ENCODE data around the gene ADO. TPM values are rescaled to one million over a fixed set of nuclear protein-coding genes. Genes with fewer than 3 reads are reported as not detected.

Gene ADO
- total and polyA plus RNA-seq, 2 of the 4 experiments (the other 2 are of a cell fraction): 8.0 to 8.1 TPM

DNA sequence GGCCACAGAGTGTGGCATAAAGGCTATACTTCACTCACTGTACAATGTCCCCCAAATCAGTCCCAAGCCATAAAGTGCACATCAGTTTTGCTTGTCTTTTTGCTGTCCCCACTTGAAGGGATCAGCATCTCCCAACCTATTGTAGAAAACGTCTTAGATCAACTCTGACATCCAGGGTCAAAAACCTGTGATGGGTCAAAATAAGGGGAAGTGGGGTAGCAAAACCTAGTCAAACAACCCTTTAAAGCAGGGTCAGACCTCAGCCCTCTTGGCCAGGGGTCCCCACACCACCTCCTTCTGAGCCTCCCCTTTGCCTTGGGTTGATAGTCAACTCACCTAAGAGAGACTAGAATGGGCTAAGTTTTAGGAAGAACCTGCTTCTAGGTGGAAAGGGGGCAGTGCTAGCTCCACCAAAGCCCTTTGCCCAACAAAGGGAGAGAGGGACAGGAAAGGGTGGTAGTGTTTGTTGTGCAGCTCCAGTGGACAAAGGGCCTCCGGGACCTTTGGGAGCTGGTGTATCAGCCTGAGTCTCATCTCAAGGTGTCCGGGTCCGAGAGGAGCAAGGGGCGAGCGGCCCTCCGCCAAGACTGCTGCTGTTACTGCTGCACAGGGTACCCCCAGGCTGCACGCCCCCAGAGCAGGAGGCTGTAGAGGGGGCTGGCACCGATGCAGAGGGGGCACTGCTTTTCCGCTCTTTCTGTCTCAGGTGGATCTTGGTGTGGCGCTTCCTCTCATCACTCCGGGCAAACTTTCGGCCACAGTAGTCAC lies 8.3 kb downstream of the ADO start:
- ChIA-PET POLR2A (ENCODE audit: unreplicated experiment) (interaction anchor here (0.5 kb wide), 1 partner anchor 375 kb away, joined by 3 read pairs; no protein-coding TSS in a partner anchor), CTCF (no interaction called here)

More for the DNA sequence above, 8.3 kb downstream of the ADO start:
- Histone ChIP-seq H2BK5ac (ENCODE audit: low read depth, low read length, poor library complexity, severe bottlenecking) (no peak overlapping the region), H3K4ac (ENCODE audit: low read depth, low read length) (no peak overlapping the region), H3K14ac (replicated peaks; ENCODE audit: low read depth, low read length) (no peak overlapping the region), H3K27me3 (ENCODE audit: control insufficient read depth, insufficient read depth, low read length) (peaks cover 22% of the 10 kb centered on the region), H4K91ac (ENCODE audit: insufficient read depth, low read depth, low read length) (no peak overlapping the region), H3K18ac (ENCODE audit: low read depth, low read length) (no peak overlapping the region), H2BK15ac (ENCODE audit: low read depth, low read length) (no peak overlapping the region), H3K36me3 (ENCODE audit: control insufficient read depth, insufficient read depth, low read length) (no peaks in the 10 kb centered on the region), H2BK120ac (ENCODE audit: low read depth, low read length) (no peak overlapping the region), H3K4me1 (ENCODE audit: control insufficient read depth, insufficient read depth, low read length) (peaks cover 4% of the 10 kb centered on the region; the same call in 1 of the 2 replicates), H4K5ac (ENCODE audit: low read depth, low read length) (no peak overlapping the region), H3K23ac (ENCODE audit: low read depth, low read length) (no peak overlapping the region), H2BK20ac (ENCODE audit: low read depth, low read length) (no peak overlapping the region), H4K8ac (ENCODE audit: low read depth in 2 of 2, low read length in 2 of 2) (no peak overlapping the region), H3K4me3 (ENCODE audit: insufficient read depth, low read depth, low read length) (no peak overlapping the region), H3K9me1 (ENCODE audit: insufficient read depth, low read length) (no peaks in the 10 kb centered on the region), H3K27ac (ENCODE audit: insufficient read depth, low read length) (no peak overlapping the region), H3K9me3 (ENCODE audit: control insufficient read depth, insufficient read depth, low read length) (no peaks in the 10 kb centered on the region), H2AFZ (replicated peaks; ENCODE audit: low read length, poor library complexity) (no peak overlapping the region), H3K56ac (ENCODE audit: extremely low read depth, insufficient read depth, low read length) (no peak overlapping the region), H3K4me2 (ENCODE audit: low read depth, low read length) (no peak overlapping the region), H3K9ac (ENCODE audit: low read depth, low read length) (no peak overlapping the region), H2AK5ac (ENCODE audit: low read depth, low read length) (no peak overlapping the region), H3K79me1 (ENCODE audit: low read depth in 1 of 2, low read length in 2 of 2) (peaks cover 0 to 4% of the 10 kb centered on the region in 2 experiments; a peak in 3 of 4 replicates), H4K20me1 (ENCODE audit: insufficient read depth, low read length) (peaks cover 14% of the 10 kb centered on the region), H2AK9ac (replicated peaks; ENCODE audit: low read depth, low read length, poor library complexity) (no peak overlapping the region)
- WGBS, 2 experiments (ENCODE audit: extremely low coverage in 2 of 2, insufficient read length in 1 of 2): 90% methylated on average over 2 of the region's 13 CpGs; no CpG with 5 or more reads in 1 of the 2 experiments
- in situ Hi-C loops (cut with MboI; ENCODE audit: low sequenced_read_pairs): loop anchor here (5.0 to 25.0 kb wide), 4 partner anchors 201 to 776 kb away; partner anchors contain the start of gene RTKN2
- no peak for DNase-seq
- TF ChIP-seq MXI1 (IDR thresholded peaks at IDR 0.05; ENCODE audit: borderline replicate concordance, low read depth, low read length) (no peak), RCOR1 (IDR thresholded peaks at IDR 0.05; ENCODE audit: insufficient replicate concordance, low read length) (no peak), CEBPB (IDR thresholded peaks at IDR 0.05; ENCODE audit: low read depth, low read length) (no peak), NFE2L2 (IDR thresholded peaks at IDR 0.05; ENCODE audit: low read depth, low read length) (no peak), RAD21 (IDR thresholded peaks at IDR 0.05; ENCODE audit: low read length) (no peak), SMC3 (IDR thresholded peaks at IDR 0.05; ENCODE audit: low read depth, low read length) (no peak), RFX5 (IDR thresholded peaks at IDR 0.05; ENCODE audit: low read depth, low read length) (no peak), POLR2A (IDR thresholded peaks at IDR 0.05; ENCODE audit: low read depth, low read length) (no peak), MAFK (IDR thresholded peaks at IDR 0.05; ENCODE audit: low read depth, low read length) (no peak)
- TF ChIP-seq, protein P1, sequence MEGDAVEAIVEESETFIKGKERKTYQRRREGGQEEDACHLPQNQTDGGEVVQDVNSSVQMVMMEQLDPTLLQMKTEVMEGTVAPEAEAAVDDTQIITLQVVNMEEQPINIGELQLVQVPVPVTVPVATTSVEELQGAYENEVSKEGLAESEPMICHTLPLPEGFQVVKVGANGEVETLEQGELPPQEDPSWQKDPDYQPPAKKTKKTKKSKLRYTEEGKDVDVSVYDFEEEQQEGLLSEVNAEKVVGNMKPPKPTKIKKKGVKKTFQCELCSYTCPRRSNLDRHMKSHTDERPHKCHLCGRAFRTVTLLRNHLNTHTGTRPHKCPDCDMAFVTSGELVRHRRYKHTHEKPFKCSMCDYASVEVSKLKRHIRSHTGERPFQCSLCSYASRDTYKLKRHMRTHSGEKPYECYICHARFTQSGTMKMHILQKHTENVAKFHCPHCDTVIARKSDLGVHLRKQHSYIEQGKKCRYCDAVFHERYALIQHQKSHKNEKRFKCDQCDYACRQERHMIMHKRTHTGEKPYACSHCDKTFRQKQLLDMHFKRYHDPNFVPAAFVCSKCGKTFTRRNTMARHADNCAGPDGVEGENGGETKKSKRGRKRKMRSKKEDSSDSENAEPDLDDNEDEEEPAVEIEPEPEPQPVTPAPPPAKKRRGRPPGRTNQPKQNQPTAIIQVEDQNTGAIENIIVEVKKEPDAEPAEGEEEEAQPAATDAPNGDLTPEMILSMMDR (conservative IDR thresholded peaks at IDR 0.05; ENCODE audit: low read depth, low read length): no peak
- TF ChIP-seq, protein P2, sequence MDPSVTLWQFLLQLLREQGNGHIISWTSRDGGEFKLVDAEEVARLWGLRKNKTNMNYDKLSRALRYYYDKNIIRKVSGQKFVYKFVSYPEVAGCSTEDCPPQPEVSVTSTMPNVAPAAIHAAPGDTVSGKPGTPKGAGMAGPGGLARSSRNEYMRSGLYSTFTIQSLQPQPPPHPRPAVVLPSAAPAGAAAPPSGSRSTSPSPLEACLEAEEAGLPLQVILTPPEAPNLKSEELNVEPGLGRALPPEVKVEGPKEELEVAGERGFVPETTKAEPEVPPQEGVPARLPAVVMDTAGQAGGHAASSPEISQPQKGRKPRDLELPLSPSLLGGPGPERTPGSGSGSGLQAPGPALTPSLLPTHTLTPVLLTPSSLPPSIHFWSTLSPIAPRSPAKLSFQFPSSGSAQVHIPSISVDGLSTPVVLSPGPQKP (IDR thresholded peaks at IDR 0.05; ENCODE audit: borderline replicate concordance, low read depth, low read length): no peak
- TF ChIP-seq, protein P3, sequence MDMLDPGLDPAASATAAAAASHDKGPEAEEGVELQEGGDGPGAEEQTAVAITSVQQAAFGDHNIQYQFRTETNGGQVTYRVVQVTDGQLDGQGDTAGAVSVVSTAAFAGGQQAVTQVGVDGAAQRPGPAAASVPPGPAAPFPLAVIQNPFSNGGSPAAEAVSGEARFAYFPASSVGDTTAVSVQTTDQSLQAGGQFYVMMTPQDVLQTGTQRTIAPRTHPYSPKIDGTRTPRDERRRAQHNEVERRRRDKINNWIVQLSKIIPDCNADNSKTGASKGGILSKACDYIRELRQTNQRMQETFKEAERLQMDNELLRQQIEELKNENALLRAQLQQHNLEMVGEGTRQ (IDR thresholded peaks at IDR 0.05; ENCODE audit: low read depth, low read length): no peak
- intact Hi-C loops (cut with micrococcal nuclease): loop anchor here (5.0 kb wide), 1 partner anchor 334 kb away; no protein-coding TSS in a partner anchor
- no peak for ATAC-seq (ENCODE audit: low read depth)
- no TSS peak for BruUV-seq (replicated peaks)
- dilution Hi-C loops (cut with HindIII; ENCODE audit: low sequenced_read_pairs, unreplicated experiment): no loop called here

All from IMR-90 (cell line).